Measurements from ENCODE around the gene COQ8B.

COQ8B gene

GRCh38 chr19:40690693-40691420 lies 25.8 kb downstream of the COQ8B start:
- DNase-seq (ENCODE audit: low spot score): peak; percentile 83

- no peak for DNase-seq (ENCODE audit: low spot score)
These were observed 26.5 kb downstream of the COQ8B start, which contains the start of gene NUMBL for GRCh38 chr19:40690050-40690692. Gene NUMBL, minus strand, starts transcription at chr19:40690651. Its CDS starts 168 bp downstream, at chr19:40690483.

DNA sequence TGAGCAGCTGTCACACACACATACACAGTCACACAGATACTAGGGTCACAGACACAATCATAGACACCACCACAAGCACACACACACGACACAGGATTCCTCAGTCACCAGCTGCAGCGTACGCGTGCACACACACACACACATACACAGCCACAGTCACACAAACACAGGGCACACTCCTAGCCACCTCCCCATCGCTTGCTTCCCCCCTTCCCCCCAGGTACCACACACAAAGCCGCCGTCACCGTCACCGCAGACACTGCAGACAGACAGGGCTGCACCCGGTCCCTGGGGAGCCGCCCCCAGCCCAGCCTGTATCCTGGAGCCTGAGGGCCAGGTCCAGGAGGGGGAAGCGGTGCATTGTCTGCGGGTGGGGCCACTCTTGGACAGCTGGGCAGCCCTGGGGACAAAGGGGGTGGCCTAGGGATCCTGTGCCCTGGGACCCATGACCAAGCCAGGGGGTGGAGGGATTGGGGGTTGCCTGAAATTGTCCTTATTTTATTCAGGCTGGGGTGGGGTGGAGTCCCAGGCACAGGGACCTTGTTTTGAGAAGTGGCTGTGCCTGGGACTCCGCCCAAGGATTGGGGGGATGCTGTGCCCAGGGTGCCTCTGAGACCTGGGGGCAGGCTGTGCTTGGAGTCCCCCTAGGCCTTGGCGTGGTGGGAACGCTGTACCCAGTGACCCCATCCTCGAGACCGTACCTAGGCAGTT lies 27.2 kb downstream of the COQ8B start:
- no peak for DNase-seq (ENCODE audit: low spot score)

DNA sequence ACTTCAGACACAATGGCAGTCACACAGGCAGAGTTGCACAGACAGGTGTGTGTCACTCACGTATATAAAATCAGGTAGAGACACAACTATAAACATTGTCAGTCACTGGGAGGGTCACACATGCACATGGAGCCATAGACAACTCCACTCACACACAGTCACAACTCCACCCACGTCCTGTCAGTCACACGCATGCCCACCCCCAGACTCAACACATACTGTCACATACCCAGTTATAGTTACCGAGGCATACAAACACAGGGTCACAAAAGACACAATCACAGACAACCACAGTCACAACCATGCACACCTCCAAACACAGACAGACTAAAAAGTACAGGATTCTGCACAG lies 27.7 kb downstream of the COQ8B start:
- no peak for DNase-seq (ENCODE audit: low spot score)

DNA sequence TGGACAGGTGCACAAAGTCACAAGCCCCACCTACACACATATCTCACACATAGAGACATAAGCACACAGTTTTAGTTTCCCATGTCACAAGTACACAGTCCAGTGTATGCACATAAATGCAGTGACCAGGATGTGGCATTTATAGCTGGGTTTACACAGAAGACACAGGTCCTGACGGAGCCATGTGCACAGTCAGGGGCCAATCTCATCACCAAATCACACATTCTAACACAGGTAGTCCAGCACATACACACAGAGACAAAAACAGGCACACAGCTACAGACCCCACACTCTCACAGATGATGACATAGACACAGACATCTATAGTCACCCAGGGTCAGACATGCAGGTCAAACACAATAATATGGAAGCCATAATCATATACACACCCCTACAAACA lies 28.4 kb downstream of the COQ8B start:
- DNase-seq (ENCODE audit: low spot score): no peak

DNA sequence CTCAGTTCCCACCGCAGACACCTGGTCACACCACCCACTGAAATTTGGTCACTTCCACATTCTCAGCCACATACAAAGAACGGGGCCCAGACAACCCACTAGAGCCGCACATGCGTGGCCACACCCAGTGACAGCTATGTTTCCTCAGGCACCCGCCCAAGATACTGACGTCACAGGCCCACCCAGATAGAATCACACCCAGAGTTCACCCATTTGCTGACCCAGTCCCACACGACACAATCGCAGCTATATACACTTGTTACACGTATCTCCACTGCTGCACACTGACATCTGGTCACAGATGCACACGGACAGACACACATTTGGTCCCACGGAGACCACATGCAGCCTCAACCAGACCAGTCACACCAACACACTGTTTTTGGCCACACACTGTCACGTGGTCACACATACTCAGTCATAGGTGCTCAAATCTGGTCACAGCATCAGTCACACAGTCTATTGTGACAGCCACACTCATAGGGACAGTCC lies 29.1 kb downstream of the COQ8B start:
- no peak for DNase-seq (ENCODE audit: low spot score)

DNA sequence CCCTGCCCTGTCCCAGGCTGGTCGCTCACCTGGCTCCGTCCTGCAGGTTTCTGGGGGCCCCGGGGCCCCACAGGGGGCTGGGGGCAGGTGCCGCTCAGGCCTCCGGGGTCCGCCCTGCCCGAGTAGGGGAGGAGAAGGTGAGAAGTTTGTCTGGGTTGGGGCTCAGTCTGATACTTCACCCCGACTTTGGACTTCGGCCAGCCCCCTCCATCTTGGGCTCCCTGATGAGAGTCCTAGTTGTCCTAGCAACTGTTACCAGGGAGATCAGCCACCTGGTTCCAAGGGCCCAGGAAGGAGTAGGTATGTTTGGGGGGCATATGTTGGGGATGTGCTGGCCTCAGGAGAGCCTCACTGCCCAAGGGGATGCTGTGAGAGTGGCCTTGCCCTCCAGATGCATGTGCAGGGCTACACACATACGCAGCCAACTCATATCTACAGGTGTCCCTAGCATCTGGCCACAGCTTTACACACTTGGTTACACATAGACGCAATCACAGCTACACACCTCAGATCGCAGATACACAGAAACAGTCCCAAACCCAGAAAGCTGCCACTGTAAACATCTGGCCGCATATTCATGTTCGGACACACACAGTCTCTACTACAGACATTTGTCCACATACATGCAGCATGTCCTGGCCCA lies 29.7 kb downstream of the COQ8B start:
- no peak for DNase-seq (ENCODE audit: low spot score)

DNA sequence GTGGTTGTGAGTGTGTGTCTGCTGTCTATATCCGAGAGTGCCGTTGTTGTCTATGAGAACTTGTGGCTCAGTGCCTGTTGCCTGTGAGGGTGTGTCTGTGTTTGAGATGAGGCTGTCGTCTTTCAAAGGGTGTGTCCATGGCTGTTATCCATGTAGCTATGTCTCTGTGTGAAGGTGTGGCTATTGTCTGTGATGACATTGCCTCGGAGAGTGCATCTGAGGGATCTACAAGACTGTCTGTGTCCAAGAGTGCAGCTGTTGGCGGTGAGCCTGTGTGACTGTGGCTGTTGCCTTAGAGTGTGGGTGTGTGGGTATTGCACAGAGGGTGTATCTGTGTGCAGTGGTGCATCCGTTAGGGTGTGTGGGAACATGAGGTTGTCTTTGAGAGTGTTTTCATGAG lies 31.1 kb downstream of the COQ8B start:
- no peak for DNase-seq (ENCODE audit: low spot score)

- no peak for DNase-seq (ENCODE audit: low spot score)
These were observed 31.6 kb downstream of the COQ8B start for GRCh38 chr19:40685016-40685526.

DNA sequence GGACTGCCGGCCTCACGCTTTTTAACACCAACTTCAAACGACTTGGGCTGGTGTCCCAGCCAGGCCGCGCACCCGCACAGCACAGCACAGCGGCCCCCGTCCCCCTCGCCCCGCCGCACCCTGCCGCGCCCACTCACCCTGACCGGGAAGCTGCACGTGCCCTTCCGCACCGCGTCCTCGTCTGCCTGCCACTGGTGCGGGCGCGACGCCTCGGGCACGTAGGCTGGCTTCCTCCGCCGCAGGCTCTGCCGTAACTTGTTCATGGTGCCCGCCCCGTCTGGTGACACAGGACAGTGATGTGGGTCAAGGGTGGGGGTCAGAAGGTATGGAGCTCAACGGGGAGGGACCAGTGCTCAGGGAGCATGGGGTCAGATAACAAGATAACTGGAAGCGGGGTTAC lies 32.4 kb downstream of the COQ8B start:
- DNase-seq (ENCODE audit: low spot score): no peak

- DNase-seq (ENCODE audit: low spot score): no peak
These were observed 33.2 kb downstream of the COQ8B start for GRCh38 chr19:40683437-40683836.

DNA sequence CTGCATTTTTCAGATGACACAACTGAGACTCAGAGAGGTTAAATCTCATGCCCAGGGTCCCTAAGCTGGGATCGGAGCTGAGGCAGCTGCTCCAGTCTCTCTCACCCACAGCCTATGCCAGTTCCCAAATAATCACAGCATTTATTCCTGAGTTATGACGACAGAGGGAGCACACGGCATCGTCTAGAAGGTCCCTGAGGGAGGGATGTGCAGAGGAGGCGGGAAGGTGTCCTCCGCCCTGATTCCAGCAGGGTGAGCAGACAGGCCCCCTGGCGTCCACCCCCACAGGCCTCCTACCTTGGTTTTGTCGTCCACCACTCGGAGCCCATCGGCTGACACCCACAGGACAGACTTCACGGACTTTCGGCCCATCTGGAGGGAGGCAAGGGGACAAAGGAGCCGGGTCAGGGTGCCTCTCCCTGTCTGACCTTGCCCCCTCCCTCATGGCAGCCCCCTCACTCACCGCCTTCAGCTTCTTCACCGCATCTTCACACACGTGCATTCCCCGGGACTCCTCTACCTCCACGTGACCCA lies 34.2 kb downstream of the COQ8B start:
- no peak for DNase-seq (ENCODE audit: low spot score)

GRCh38 chr19:40681039-40681438 lies 35.6 kb downstream of the COQ8B start:
- no peak for DNase-seq (ENCODE audit: low spot score)

DNA sequence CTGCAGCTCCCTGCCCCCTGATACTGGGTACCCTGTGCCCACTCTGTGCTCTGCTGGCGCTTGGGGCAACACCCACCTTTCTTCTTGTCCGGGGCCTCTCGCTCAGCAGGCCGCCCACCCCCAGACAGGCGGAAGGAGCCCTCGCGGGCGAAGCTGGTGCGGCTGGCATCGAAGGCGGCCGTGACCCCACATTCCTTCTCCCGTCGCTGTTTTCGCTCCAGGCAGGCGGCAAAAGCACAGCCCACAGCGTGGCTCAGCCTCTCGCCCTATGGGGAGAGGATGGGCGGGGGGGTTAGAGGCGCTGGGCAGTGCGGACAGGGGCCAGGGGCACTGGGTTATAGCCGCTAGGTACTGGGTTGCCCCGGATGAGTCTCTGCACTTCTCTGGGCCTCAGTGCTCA lies 39.5 kb downstream of the COQ8B start:
- no peak for DNase-seq (ENCODE audit: low spot score)

DNA sequence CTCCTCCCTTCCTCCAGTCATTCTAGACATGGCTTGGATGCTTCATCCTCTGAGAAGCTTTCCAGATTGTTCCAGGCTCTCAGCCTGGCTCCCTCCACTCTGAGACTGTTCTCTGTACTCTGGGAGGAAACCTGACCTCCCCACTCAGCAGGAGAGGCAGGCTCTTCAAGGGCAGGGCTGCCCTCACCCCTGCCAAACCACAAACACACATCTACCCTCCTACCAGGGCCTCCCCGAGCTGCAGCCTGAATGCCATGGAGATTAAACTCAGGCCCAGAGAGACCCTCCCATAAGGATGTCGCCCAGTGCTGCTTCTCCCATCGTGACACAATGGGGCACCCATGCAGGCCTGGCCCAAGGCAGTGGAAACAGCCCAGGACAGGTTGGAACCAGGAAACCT lies 42.4 kb downstream of the COQ8B start:
- no peak for DNase-seq (ENCODE audit: low spot score)

DNA sequence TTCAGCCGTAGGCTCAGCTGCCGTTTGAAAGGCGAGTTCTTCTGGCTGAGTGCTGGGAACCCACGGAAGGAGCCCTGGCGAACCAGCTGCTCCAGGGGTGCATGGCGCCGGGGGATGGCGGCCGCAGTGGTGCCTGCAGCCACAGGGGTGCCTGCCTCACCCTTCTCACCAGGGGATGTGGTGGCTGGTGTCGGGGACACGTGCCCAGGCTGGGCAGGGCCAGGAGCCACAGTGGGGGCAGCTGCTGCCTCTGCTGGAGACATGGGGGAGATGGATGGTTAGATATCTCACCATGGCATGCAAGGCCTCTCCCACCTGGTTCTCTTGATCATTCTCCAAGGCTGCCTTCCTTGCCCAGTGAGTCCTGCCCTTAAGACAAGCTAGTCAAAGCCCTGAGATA lies 43.3 kb downstream of the COQ8B start:
- DNase-seq (ENCODE audit: low spot score): no peak

DNA sequence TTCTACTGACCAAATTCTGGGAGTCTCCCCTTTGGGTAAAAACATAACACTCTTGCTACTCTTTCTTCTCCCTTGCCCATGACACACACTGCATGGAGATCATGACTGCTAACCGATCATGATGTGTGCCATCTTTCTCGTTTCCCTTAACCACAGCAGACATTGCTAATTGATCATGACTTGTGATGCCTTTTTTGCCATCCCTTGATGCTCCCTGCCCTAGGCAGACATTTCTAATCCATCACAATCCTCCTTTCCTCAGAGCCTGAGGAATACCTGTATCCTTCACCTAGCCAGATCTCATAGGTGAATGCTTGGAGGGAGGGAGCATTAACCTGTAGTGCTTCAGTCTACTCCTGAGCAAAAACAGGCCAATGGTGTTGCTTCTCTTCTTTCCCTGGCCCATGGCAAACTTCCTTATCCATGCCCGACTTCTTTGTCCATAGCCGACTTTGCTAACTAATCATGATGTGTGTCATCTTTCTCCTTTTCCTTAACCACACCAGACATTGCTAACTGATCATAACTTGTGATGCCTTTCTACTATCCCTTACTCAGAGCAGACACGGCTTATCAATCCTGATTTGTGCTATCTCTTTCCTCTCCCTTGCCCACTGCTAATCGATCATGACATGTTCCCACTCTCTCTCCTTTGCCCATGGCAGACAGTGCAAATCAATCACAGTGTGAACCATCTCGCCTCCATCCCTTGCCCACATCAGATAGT lies 44.0 kb downstream of the COQ8B start:
- DNase-seq (ENCODE audit: low spot score): no peak

GRCh38 chr19:40672038-40672437 lies 44.6 kb downstream of the COQ8B start:
- DNase-seq (ENCODE audit: low spot score): no peak

DNA sequence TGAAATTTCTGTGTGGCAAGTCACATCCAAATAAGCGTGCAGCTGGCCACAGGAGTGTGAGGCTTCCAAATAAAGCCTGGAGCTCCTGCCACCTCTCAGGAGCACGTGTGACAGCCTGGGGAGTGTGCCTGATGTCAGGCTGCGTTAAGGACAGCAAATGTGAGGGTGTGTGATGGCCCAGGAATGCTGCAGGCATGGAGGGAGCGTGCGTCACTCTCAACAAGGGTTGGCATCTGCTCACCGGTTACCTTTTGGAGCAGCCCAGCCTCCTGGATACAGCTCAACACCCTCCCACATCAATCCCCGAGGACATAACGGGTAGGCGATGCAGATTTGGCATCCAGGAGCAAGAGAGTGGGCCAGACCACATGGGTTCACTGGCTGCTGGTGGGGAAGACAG lies 45.3 kb downstream of the COQ8B start:
- no peak for DNase-seq (ENCODE audit: low spot score)

- no peak for DNase-seq (ENCODE audit: low spot score)
These were observed 47.6 kb downstream of the COQ8B start for GRCh38 chr19:40668991-40669614.

GRCh38 chr19:40667602-40668001 lies 49.1 kb downstream of the COQ8B start:
- no peak for DNase-seq (ENCODE audit: low spot score)

Measured in HuH-7.5 (cell line).